Stimulated activated CD4-positive, alpha-beta T cell treated with anti-CD3 and anti-CD28 coated beads, Interleukin-12 subunit alpha, Interleukin-12 subunit beta, amount 100 ng/mL, for 48 hours (primary cell): ENCODE data around the gene PIN4.
"Not testable (repeated sequence)": the region's sequence is repeated elsewhere in the genome, so short reads cannot be mapped to it uniquely, and the experiment has no call there.

Experiments
- DNase-seq, 3 donors: peaks; one replicate each; pipeline ENCODE4 v3.0.0-alpha.2; 2020; ENCODE audit warnings: low read depth in 2 of 3, low spot score in 1 of 3

Gene PIN4

DNA sequence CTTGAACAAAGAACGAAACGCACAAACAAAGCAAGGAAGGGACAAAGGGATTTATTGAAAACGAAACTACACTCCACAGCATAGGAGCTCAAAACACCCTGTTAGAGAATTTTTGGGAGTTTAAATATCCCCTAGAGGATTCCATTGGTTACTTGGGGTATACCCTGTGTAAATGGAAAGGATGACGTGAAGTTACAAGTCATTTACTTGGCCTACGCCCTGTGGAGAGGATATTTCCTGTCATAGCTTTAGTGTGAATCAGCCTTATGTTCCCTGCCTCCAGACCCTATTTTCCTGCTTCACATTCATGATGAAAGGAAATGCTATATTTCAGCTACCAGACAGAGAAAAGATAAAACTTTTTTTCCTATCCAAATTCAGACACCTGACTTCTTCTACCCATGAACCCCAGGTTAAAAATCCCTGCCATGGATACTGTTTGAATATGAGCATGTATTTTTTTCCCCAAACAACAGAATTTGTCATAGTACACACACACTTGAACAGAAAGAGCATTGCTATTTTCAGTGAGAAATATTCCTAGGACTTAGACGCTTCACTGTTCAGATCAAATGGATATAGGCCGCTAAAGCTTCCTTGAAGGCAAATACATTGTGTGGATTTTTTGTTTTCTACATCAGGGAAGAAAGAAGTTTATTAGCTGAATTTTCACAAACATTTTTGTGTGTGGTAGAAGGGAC is 20.4 kb downstream of the PIN4 start:
- DNase-seq: no peak

- no peak for DNase-seq
Observed at GRCh38 chrX:72202792-72203401, 21.3 kb downstream of the PIN4 start.

DNA sequence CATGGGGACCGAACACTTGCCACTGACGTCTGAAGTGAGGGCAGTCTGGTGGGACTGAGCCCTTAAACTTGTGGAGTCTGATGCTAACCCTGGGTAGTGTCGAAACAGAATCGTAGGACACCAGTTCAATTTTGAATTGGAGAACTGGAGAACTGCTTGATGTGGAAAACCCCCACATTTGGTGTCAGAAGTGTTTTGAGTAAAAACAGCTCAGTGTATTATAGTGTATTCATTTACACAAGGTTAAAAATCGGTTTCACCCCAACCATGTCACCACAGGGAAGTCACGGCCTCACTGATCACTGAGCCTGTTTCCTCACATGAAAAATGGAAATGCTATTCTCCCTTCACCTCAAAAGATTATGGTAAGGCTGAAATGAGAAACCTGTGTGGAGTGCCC is 21.9 kb downstream of the PIN4 start:
- DNase-seq: peak in 1 of 3 donors; percentile 0

GRCh38 chrX:72205706-72206105 is 24.1 kb downstream of the PIN4 start:
- DNase-seq: no peak

- DNase-seq: no peak
Observed at GRCh38 chrX:72207366-72207765, 25.8 kb downstream of the PIN4 start.

DNA sequence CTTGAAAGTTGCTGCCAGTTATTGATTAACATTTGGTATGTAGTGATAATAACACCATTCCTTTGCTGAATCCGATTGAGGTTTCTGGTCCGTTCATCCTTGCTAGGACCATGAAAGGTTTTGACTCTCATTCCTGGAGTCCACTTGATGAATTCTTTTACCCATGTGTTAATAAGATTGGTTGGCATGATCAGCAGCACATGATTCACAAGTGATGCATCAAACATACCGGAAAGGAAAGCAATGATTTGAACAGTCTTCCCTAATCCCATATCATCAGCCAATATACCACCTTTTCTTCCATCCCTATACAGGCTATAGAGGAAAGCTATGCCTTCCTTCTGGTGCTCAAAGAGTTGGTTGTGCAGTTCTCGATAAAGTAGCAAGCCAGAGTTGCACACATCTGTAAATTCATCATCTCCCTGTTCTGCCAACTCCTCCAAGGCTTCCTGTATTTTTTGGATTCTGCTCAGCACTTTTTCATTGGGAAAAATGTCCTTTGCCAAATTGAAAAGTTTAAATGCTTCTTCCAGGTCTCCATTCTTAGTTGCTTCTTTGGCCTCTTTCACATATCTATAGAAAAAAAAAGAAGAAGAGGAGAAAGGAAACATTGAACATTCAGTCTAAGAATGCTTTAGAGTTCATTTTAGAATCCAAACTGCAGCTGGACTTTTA is 26.7 kb downstream of the PIN4 start:
- no peak for DNase-seq

- DNase-seq: no peak
Observed at GRCh38 chrX:72216973-72217372, 35.4 kb downstream of the PIN4 start.

GRCh38 chrX:72220375-72220774 is 38.8 kb downstream of the PIN4 start:
- DNase-seq: not testable (repeated sequence)

DNA sequence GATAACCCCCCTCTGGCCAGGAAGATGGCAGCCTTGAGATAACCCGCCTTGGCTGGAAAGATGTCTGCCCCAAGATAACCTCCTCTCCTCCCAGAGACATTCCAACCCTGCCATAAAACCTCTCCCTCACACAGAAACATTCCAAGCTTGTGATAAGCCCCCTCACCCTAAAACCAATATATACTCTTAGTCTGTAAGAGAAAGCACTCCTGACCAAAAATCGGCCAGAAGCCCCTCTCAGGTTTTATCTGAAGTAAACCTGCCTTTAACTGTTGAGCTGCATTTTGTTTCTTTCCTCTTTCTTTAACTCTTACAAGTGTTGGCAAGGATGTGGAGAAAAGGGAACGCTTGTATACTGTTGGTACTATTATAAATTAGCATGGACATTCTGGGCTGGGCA is 48.7 kb downstream of the PIN4 start:
- DNase-seq: no peak

GRCh38 chrX:72236841-72237240 is 55.3 kb downstream of the PIN4 start:
- no peak for DNase-seq

GRCh38 chrX:72238183-72238582 is 56.6 kb downstream of the PIN4 start:
- no peak for DNase-seq

DNA sequence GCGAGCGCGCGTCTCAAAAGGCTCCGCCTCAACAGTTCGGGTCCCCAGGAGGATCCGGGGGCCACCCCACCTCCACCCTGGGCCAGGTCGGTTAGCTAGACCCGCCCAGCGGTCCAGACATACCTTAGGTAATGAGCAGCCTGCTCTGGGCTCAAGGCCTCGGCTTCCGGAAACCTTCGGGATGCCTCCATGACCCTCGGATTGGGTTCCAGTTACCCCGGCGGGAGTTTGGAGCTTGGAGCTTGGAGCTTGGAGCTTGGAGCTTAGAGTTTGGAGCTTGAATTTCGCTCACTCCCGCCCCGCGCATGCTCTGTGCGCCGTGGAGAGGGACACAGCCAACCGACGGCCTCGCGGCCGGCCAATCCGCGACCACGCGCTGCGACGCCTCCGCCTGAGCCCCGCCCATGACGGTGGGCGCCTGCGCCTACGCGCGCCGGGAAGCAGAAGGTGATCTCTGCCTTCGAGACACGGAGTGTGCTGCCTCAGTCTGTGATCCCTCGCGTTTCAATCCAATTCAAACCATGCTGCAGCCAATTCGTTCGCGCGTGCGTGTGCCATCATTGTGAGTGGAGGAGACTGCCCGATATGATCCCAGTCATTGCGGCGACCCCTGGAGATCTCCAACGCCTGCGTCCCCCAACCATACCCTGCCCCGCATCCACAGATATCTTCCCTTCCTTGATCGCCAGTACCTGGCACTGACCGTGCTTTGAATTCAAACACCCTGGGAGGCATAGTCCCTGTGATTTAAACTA is 57.3 kb downstream of the PIN4 start, which contains the start of gene ERCC6L:
Gene ERCC6L, minus strand, starts transcription at position 307 of the 755 bp plus-strand sequence. Its CDS starts 116 bp downstream, at position 191.
- DNase-seq: peak; percentile 64 to 80 (median 74)

DNA sequence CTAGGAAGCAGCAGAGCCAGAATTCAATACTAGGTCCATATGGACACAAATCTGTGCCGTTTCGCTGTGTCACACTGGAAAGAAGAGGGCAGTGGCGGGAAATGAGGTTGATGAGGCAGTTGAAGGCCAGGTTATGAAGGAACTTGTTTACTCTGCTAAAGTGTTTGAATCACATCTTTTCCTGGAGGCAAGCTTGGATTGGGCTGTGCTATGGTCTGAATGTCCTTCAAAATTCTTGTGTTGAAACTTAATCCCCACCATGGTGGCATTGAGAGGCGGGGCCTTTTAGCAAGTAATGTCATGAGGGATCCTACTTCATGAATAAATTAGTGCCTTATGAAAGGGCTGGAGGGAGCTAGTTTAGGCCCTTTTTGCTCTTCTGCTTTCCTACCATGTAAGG is 59.4 kb downstream of the PIN4 start:
- no peak for DNase-seq

GRCh38 chrX:72243472-72243871 is 61.9 kb downstream of the PIN4 start:
- no peak for DNase-seq

- peak in 2 of 3 donors; percentile 5 to 38 for DNase-seq
Observed at GRCh38 chrX:72245461-72246089, 64.0 kb downstream of the PIN4 start.

- no peak for DNase-seq
Observed at GRCh38 chrX:72247206-72247942, 65.8 kb downstream of the PIN4 start.
